GM13976 (cell line): ENCODE measurements around the gene ANKMY1.

Experiments
- DNase-seq: peaks from one replicate; pipeline ENCODE4 v3.0.0; 2012; ENCODE audit warnings: low spot score
- CTCF ChIP-seq: IDR thresholded peaks from 2 replicates; pipeline ENCODE4 v1.5.1; 2012; ENCODE audit warnings: borderline replicate concordance, mild to moderate bottlenecking; ENCODE audit not compliant: insufficient read depth; ENCODE audit errors: extremely low read depth, missing control alignments, control extremely low read depth
- in situ Hi-C: fragments of 300-500 bp; cut with MboI; formaldehyde crosslinking; loops from one replicate; pipeline ENCODE4 v1.12.0; 2022; ENCODE audit warnings: low sequenced_read_pairs, mixed read lengths, inconsistent platforms; ENCODE audit not compliant: unreplicated experiment

The ANKMY1 gene

GRCh38 chr2:240447331-240447730 is 110.5 kb downstream of the ANKMY1 start:
- DNase-seq, result no peak
- in situ Hi-C loops, result loop anchor here (25.0 kb wide), 2 partner anchors 210 to 285 kb away; no protein-coding TSS in a partner anchor
- no peak for TF ChIP-seq CTCF

GRCh38 chr2:240446664-240447175 is 111.1 kb downstream of the ANKMY1 start:
- DNase-seq, result no peak
- in situ Hi-C loops, result loop anchor here (25.0 kb wide), 2 partner anchors 209 to 284 kb away; no protein-coding TSS in a partner anchor
- TF ChIP-seq CTCF, result no peak

- in situ Hi-C loops, result loop anchor here (25.0 kb wide), 2 partner anchors 209 to 284 kb away; no protein-coding TSS in a partner anchor
- DNase-seq, result no peak
- no peak for TF ChIP-seq CTCF
Measured at GRCh38 chr2:240445961-240446663, 111.7 kb downstream of the ANKMY1 start.

- in situ Hi-C loops, result loop anchor here (25.0 kb wide), 2 partner anchors 207 to 282 kb away; no protein-coding TSS in a partner anchor
- DNase-seq, result no peak
- TF ChIP-seq CTCF, result no peak
Measured at GRCh38 chr2:240444464-240444863, 113.3 kb downstream of the ANKMY1 start.

GRCh38 chr2:240443891-240444301 is 113.9 kb downstream of the ANKMY1 start:
- no peak for DNase-seq
- in situ Hi-C loops, result loop anchor here (25.0 kb wide), 2 partner anchors 207 to 282 kb away; no protein-coding TSS in a partner anchor

More at GRCh38 chr2:240443891-240444301, 113.9 kb downstream of the ANKMY1 start:
- TF ChIP-seq CTCF, result no peak
